ENCODE measurements around the gene SH2D4B. TPM values are rescaled to one million over a fixed set of nuclear protein-coding genes. Genes with fewer than 3 reads are reported as not detected.

The SH2D4B gene
- total RNA-seq, 1 donor from 2014 or later: not detected

DNA sequence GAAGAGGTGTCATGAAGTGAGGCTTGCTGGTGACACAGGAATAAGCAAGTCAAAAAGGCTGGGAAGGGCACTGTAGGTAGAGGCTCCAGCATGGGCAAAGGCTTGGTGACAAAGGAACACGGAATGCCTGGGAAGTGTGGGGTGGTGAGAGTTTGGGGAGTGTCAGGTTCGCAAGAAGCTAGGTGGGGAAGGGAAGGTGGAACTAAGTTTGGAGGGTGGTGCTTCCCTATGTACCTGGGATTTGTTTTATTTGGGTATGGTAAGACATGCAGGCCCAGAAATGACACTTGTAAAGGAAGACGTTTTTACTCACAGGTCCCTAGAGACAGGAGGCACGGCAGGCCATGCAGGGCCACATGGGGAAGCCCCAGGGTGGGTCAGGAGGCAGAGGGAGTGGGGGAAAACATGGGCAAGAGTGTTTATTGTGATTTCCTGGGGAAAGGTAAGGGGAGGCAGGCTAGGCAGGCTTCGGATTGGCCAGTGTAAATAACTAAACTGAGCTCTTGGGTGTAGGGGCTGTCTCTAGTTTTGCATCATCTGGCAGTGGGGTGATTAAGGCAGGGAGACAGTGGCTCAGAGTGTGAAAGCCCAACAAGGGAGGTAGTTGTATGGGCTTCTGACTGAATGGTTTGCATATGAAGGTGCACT is 52.1 kb downstream of the SH2D4B start:
- no peaks in the 10 kb centered on the region for H3K36me3 ChIP-seq
- no peak overlapping the region for H3K27ac ChIP-seq (replicated peaks)
- DNase-seq: no peak
- no peaks in the 10 kb centered on the region for H3K27me3 ChIP-seq (ENCODE audit: low read depth)
- H3K4me1 ChIP-seq: no peaks in the 10 kb centered on the region
- H3K9me3 ChIP-seq (replicated peaks): no peaks in the 10 kb centered on the region
- H3K4me3 ChIP-seq: no peak overlapping the region
- TF ChIP-seq, protein P1, sequence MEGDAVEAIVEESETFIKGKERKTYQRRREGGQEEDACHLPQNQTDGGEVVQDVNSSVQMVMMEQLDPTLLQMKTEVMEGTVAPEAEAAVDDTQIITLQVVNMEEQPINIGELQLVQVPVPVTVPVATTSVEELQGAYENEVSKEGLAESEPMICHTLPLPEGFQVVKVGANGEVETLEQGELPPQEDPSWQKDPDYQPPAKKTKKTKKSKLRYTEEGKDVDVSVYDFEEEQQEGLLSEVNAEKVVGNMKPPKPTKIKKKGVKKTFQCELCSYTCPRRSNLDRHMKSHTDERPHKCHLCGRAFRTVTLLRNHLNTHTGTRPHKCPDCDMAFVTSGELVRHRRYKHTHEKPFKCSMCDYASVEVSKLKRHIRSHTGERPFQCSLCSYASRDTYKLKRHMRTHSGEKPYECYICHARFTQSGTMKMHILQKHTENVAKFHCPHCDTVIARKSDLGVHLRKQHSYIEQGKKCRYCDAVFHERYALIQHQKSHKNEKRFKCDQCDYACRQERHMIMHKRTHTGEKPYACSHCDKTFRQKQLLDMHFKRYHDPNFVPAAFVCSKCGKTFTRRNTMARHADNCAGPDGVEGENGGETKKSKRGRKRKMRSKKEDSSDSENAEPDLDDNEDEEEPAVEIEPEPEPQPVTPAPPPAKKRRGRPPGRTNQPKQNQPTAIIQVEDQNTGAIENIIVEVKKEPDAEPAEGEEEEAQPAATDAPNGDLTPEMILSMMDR (IDR thresholded peaks at IDR 0.05; ENCODE audit: borderline replicate concordance): no peak
- intact Hi-C loops (cut with micrococcal nuclease): no loop called here

DNA sequence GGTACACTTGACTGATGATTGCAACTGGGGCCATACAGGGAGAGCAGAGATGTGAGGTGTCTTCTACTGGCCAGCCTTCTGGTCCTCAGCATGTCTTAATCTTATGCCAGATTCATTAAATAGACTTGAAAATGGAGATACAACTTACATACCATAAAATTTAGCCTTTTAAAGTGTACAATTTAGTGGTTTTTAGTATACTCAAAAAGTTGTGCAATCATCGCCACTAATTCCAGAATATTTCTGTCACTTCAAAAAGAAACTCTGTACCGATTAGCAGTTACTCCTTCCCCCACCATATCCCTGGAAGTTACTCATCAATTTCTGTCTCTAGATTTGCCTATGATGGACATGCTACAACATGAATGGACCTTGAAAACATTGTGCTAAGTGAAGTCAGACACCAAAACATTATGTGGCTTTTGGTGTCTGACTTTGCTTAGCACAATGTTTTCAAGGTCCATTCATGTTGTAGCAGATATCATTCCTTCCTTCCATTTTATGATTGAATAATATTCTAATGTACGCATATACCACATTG is 53.0 kb downstream of the SH2D4B start:
- no peak for DNase-seq
- no peak overlapping the region for H3K4me3 ChIP-seq
- H3K9me3 ChIP-seq (replicated peaks): no peaks in the 10 kb centered on the region
- no peaks in the 10 kb centered on the region for H3K27me3 ChIP-seq (ENCODE audit: low read depth)
- intact Hi-C loops (cut with micrococcal nuclease): no loop called here
- H3K27ac ChIP-seq (replicated peaks): no peak overlapping the region
- no peaks in the 10 kb centered on the region for H3K36me3 ChIP-seq
- no peaks in the 10 kb centered on the region for H3K4me1 ChIP-seq
- TF ChIP-seq, protein P1 (IDR thresholded peaks at IDR 0.05; ENCODE audit: borderline replicate concordance): no peak

DNA sequence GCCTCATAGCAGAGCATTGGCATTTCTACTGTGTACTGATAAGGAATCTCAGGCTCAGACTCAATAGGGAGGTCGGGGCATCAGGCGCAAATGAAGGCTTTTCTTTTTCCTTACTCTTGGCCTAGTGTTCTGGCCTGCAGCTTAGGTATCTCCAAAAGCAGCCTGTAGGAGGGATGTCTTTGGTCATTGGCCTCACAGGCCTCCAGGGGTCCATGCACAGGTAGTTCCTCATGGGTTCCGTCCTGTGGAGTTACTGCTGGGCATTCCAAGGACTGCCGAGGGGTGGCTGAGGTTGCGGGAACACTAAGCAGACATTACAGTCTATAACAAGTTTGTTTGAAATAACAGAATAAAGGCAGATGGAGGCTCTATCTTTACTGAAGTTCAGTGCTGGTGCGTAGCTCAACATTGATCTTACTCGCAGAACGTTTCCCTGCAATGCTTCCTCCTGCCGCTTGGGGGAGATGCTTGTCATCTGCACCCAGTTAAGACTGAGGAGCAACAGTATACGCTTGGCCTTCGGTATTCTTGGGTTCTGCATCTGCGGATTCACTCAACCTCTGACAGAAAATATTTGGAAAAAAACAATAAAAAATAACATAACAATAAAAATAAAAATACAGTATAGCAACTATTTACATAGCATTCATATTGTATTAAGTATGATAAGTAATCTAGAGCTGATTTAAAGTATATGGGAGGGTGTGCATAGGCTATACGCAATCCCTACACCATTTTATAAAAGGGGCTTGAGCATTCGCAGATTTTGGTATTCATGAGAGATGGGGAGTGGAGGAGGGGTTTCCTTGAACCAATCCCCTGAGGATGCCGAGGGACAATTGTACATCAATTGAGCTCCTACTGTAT is 58.9 kb downstream of the SH2D4B start:
- Histone ChIP-seq H3K4me1 (no peaks in the 10 kb centered on the region), H3K36me3 (no peaks in the 10 kb centered on the region), H3K9me3 (replicated peaks) (no peaks in the 10 kb centered on the region), H3K27me3 (ENCODE audit: low read depth) (no peaks in the 10 kb centered on the region), H3K4me3 (no peak overlapping the region), H3K27ac (replicated peaks) (no peak overlapping the region)
- TF ChIP-seq, protein P1 (IDR thresholded peaks at IDR 0.05; ENCODE audit: borderline replicate concordance): peak; percentile 81
- intact Hi-C loops (cut with micrococcal nuclease): no loop called here
- DNase-seq: no peak

DNA sequence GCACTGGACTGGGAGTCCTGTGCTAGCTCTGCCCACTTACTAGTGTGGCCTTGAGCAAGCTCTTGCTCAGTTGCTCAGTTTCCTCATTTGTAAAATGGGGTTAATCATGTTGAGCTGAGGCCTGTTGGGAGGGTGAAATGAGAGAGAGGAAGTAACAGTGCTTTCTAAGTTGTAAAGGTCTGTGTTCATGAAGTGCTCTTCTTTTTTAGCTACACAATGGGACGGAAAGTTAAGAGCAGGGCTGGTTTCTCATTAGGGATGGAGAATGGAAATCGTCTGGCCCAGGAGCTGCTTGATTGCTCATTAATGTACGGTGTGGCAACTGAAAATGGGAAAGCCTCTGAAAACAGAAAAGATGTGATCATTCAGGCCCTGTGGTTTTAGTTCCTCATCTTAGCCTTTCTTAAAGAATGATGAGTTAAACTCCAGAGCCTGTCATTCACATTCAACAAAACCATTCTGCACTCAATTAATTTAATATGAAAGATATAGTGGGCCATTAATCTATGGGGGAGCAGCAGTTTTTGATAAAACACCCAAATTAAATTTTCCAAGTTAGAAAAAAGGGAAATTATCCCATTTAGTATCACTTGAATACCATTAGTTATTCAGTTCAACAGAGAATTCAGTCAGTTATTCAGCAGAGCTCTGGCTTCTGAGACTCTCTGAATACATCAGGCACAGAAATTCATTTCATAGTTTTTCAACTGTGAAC is 60.5 kb downstream of the SH2D4B start:
- DNase-seq: no peak
- intact Hi-C loops (cut with micrococcal nuclease): no loop called here
- Histone ChIP-seq H3K4me1 (no peaks in the 10 kb centered on the region), H3K4me3 (no peak overlapping the region), H3K27me3 (ENCODE audit: low read depth) (no peaks in the 10 kb centered on the region), H3K27ac (replicated peaks) (no peak overlapping the region), H3K9me3 (replicated peaks) (no peaks in the 10 kb centered on the region), H3K36me3 (no peaks in the 10 kb centered on the region)
- TF ChIP-seq, protein P1 (IDR thresholded peaks at IDR 0.05; ENCODE audit: borderline replicate concordance): no peak

DNA sequence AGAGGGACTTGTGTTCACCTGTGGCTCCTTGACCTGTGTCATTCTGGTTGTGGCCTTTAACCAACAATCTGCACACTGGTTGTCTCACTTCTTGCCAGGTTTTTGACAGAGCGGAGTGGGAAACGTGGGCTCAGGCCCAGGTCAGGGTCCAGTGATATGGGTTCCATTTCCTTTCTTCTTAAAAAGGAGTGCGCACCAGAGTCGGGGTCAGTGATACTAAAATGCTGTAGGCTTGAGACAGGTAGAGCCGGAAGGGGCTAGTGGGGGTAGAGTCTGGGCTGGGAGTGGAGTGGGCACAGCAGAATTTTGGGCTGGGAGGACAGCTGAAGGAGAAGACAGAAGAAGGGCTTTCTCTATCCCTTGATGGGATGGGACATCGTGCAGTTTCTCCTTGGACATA is 61.2 kb downstream of the SH2D4B start:
- H3K27ac ChIP-seq (replicated peaks): no peak overlapping the region
- H3K4me1 ChIP-seq: no peaks in the 10 kb centered on the region
- no peak for DNase-seq
- TF ChIP-seq, protein P1 (IDR thresholded peaks at IDR 0.05; ENCODE audit: borderline replicate concordance): no peak
- no peaks in the 10 kb centered on the region for H3K27me3 ChIP-seq (ENCODE audit: low read depth)
- no peak overlapping the region for H3K4me3 ChIP-seq
- H3K9me3 ChIP-seq (replicated peaks): no peaks in the 10 kb centered on the region
- no peaks in the 10 kb centered on the region for H3K36me3 ChIP-seq
- intact Hi-C loops (cut with micrococcal nuclease): no loop called here
